NT2/D1 (cell line): ENCODE results near the gene CIB4.

Experiments used
- DNase-seq: peaks from one replicate; pipeline ENCODE4 v3.0.0-alpha.2; 2011; ENCODE audit warnings: low read depth, low spot score
- H3K27me3 ChIP-seq: 2 replicates; pipeline ENCODE4 v1.6.0; 2011; ENCODE audit warnings: mild to moderate bottlenecking; ENCODE audit not compliant: insufficient read length, insufficient read depth
- H3K36me3 ChIP-seq: 2 replicates; pipeline ENCODE4 v1.6.1; 2011; ENCODE audit warnings: mild to moderate bottlenecking, low read length, mixed read lengths; ENCODE audit not compliant: insufficient read depth, insufficient read length
- H3K4me1 ChIP-seq: 2 replicates; pipeline ENCODE4 v1.5.1; 2011; ENCODE audit not compliant: insufficient read depth, insufficient read length
- H3K4me3 ChIP-seq: 2 replicates; pipeline ENCODE4 v1.5.1; 2011; ENCODE audit warnings: low read depth; ENCODE audit not compliant: insufficient read length
- H3K9ac ChIP-seq: 2 replicates; pipeline ENCODE4 v1.6.0; 2011; ENCODE audit warnings: low read depth; ENCODE audit not compliant: insufficient read length
- H3K9me3 ChIP-seq: 2 replicates; pipeline ENCODE4 v1.5.1; 2011; ENCODE audit warnings: mild to moderate bottlenecking, low read length; ENCODE audit not compliant: insufficient read depth
- SUZ12 ChIP-seq: IDR thresholded peaks from 2 replicates; pipeline ENCODE4 v1.6.1; 2011; ENCODE audit not compliant: insufficient read length, insufficient read depth; ENCODE audit errors: extremely low read depth
- YY1 ChIP-seq: IDR thresholded peaks from 2 replicates; pipeline ENCODE4 v1.6.1; 2011; ENCODE audit not compliant: insufficient read length, insufficient read depth
- ZNF274 ChIP-seq: IDR thresholded peaks from 2 replicates; pipeline ENCODE4 v1.6.1; 2011; ENCODE audit warnings: mild to moderate bottlenecking, low read depth, low read length

Gene CIB4

DNA sequence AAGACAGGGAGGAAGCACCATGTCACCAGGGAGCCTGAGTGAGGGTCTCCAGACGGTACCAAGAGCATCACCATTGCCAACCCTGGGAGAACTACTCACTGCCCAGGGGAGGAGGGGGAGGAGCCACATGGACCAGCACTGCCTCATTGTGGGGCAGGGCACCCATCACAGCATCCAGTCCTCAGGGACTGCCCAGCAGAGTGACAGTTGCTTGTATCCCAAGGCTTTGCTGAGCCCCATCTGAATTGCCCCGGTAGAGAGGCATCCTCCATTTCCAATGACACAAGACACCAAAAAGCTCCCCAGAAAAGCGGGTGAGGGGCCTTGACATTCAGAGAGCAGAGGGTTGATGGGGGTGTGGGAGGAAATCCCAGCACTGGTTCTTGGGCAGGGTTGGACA is 6.8 kb upstream of the CIB4 start:
- H3K27me3 ChIP-seq, result no peaks in the 10 kb centered on the region
- TF ChIP-seq ZNF274 (no peak), SUZ12 (no peak), YY1 (no peak)
- no peak overlapping the region for H3K9ac ChIP-seq
- H3K4me3 ChIP-seq, result no peak overlapping the region
- peaks cover 12% of the 10 kb centered on the region for H3K9me3 ChIP-seq
- DNase-seq, result no peak
- no peaks in the 10 kb centered on the region for H3K36me3 ChIP-seq
- peaks cover 15% of the 10 kb centered on the region for H3K4me1 ChIP-seq

DNA sequence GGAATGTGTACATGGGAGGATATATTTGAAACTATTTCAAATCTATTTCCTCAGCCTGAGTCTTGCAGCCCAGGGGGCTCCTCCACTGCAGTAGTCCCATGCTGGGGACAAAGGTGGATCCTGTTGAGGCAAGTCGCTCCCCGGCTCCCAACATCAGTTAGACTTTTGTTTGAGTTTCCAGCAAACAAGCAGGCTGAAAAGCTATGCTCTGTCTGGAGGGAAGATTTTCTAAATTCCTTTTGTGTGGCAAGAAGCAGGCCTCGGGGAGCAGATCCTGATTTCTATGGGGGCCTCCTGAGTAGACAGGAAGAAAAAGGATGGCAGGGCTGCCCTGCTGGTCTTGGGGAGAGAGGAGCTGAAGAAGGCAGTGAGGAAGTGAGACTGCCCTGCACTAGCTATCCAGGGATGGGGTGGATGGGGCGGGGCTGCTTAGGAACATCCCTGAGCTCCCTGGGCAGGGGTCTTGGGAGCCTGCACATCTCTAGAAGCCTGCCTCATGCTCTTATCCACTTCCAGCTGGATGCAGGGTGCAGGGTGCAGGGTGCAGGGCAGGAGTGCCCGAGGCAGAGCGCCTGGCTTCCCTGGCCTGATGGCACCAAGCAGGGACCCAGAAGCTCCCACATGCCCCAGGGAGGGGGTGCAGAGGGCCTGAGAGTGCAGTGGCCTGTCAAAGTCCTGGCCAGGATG is 6.0 kb upstream of the CIB4 start:
- Histone ChIP-seq H3K9me3 (peaks cover 12% of the 10 kb centered on the region), H3K4me3 (no peak overlapping the region), H3K27me3 (no peaks in the 10 kb centered on the region), H3K36me3 (no peaks in the 10 kb centered on the region), H3K9ac (peak overlapping the region; percentile 67), H3K4me1 (peaks cover 11% of the 10 kb centered on the region)
- TF ChIP-seq SUZ12 (no peak), YY1 (no peak), ZNF274 (no peak)
- DNase-seq, result peak; percentile 49

DNA sequence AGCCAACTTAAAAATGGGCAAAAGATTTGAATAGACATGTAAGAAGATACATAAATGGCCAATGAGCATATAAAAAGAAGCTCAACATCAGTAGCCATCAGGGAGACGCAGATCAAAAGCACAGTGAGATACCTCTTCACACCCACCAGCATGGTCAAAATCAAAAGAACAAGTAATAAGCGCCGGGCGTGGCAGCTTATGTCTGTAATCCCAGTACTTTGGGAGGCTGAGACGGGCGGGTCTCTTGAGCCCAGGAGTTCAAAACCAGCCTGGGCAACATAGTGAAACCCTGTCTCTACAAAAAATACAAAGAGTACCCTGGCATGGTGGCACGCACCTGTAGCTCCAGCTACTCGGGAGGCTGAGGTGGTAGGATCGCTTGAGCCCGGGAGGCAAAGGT is 4.6 kb upstream of the CIB4 start:
- H3K4me3 ChIP-seq, result no peak overlapping the region
- TF ChIP-seq YY1 (no peak), ZNF274 (no peak), SUZ12 (no peak)
- no peak overlapping the region for H3K9ac ChIP-seq
- peaks cover 10% of the 10 kb centered on the region for H3K9me3 ChIP-seq
- DNase-seq, result no peak
- H3K27me3 ChIP-seq, result no peaks in the 10 kb centered on the region
- no peaks in the 10 kb centered on the region for H3K36me3 ChIP-seq
- peaks cover 12% of the 10 kb centered on the region for H3K4me1 ChIP-seq

DNA sequence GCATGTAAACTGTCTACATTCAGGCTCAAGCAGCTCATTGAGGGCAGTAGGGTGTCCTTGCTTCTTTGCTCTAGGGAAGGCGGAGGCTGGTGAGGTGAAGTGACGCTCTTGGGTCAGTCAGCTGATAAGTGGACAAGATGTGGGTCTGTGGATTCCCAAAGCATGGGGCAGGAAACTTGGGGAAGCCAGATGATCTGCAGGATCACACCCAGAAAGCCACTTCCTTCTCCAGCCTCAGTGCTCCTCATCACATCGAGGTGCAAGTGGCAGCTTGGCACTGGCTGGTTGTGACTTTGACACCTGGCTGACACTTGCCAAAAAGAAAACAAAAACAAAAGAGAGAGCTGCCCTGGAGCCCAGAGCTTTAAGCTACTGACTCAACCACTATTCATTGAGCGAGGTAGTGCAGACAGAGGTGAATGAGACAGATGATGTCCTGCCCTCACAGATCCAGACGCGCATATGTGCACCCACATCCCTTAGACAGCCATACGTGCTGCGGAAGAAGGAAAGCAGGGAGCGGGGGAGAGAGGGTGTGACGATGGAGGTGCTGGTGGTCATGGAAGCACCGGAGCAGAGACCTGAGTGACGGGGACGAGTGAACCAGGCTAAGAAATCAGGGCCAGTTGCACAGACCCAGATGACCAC is 3.1 kb upstream of the CIB4 start:
- no peaks in the 10 kb centered on the region for H3K27me3 ChIP-seq
- H3K9ac ChIP-seq, result no peak overlapping the region
- peaks cover 16% of the 10 kb centered on the region for H3K4me1 ChIP-seq
- H3K9me3 ChIP-seq, result no peaks in the 10 kb centered on the region
- no peaks in the 10 kb centered on the region for H3K36me3 ChIP-seq
- TF ChIP-seq ZNF274 (no peak), YY1 (no peak), SUZ12 (no peak)
- H3K4me3 ChIP-seq, result no peak overlapping the region
- DNase-seq, result no peak

DNA sequence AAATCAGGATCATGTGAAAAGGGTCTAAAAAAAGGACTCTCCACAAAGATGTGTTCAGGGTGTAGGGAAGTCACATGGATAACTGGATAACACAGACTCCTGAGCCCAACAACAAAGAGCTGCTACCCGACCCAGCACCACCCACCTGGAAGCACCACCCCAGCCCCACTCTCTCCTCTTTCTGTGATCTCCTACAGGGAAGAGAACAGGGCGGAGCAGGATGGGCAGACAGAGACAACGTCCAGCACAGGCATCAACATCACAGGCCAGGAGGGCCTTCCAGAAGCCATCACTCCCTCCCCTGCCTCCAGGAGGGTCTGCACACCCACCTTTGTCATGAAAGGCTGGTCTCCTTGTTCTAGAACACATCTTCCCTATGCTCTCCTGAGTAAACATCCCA is 1.3 kb upstream of the CIB4 start:
- no peaks in the 10 kb centered on the region for H3K9me3 ChIP-seq
- no peak overlapping the region for H3K4me3 ChIP-seq
- H3K36me3 ChIP-seq, result no peaks in the 10 kb centered on the region
- no peaks in the 10 kb centered on the region for H3K27me3 ChIP-seq
- H3K9ac ChIP-seq, result no peak overlapping the region
- no peak for DNase-seq
- TF ChIP-seq YY1 (no peak), SUZ12 (no peak), ZNF274 (no peak)
- H3K4me1 ChIP-seq, result peaks cover 6% of the 10 kb centered on the region

DNA sequence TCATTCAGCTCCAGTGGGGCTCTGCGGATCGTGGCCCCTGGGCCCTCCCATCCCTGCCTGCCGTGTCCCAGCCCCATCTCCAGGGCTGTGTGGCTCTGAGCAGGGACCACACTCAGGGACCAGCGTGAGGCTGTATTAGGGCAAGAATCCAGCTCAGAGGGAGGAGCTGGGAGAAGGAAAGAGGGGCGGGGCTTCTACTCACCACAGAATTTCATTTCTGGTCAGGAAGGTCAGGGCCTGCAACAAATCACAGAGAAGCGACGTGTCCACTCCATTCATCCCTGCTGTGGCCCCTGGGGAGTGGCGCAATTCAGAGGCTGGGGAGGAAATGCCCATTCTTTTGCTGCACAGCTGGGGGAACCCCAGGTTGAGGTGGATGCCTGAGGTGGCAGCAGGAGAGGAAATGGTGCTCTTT is 828 bp downstream of the CIB4 start:
- Histone ChIP-seq H3K4me3 (no peak overlapping the region), H3K27me3 (no peaks in the 10 kb centered on the region), H3K36me3 (no peaks in the 10 kb centered on the region), H3K4me1 (peaks cover 4% of the 10 kb centered on the region), H3K9me3 (no peaks in the 10 kb centered on the region), H3K9ac (no peak overlapping the region)
- TF ChIP-seq ZNF274, result no peak
- TF ChIP-seq YY1, result no peak
- no peak for TF ChIP-seq SUZ12
- DNase-seq, result no peak

DNA sequence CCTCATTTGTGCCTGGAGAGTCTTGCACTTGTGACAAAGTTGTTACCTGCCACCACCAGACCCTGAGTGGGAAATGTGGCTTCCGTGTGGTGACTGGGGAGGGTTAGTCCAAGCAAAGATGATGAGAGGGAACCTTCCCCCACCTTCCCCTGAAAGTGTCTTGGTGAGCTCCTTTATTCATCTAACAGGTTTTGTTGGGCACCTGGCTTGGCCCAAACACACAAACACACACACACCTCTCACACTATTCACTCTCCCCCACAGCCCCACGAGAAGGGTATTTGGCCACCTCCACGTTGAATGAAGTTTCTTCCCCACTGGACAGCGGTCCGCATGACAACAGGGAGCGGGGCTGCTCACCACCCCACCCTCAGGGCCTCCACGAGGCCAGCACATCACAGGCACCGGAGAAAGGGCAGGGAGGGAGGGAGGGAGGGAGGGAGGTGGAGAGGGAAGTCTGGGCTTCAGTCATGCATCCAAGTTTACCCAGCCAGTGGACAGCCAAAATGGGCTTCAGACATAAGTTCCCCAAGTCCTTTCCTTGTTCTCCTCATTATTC is 1.4 kb downstream of the CIB4 start:
- Histone ChIP-seq H3K9me3 (no peaks in the 10 kb centered on the region), H3K9ac (no peak overlapping the region), H3K4me3 (no peak overlapping the region), H3K4me1 (peaks cover 4% of the 10 kb centered on the region), H3K27me3 (no peaks in the 10 kb centered on the region), H3K36me3 (no peaks in the 10 kb centered on the region)
- no peak for TF ChIP-seq SUZ12
- TF ChIP-seq ZNF274, result no peak
- no peak for DNase-seq
